DMS53 treated with DMSO at 0.1 percent for 48 hours (cell line): ENCODE results near the gene ZNF678.
"Not testable (repeated sequence)": the region's sequence is repeated elsewhere in the genome, so short reads cannot be mapped to it uniquely, and the experiment has no call there.

ENCODE experiments used
- DNase-seq: peaks from one replicate; lab custom pipeline; 2025; ENCODE audit not compliant: unreplicated experiment; lab: John Stamatoyannopoulos, UW

The ZNF678 gene

GRCh38 chr1:227596222-227596621 is 32.9 kb downstream of the ZNF678 start:
- not testable (repeated sequence) for DNase-seq

GRCh38 chr1:227603327-227603726 is 40.0 kb downstream of the ZNF678 start:
- DNase-seq = no peak

- no peak for DNase-seq
These were observed 41.1 kb downstream of the ZNF678 start for GRCh38 chr1:227604446-227604845.

GRCh38 chr1:227606271-227606670 is 42.9 kb downstream of the ZNF678 start:
- not testable (repeated sequence) for DNase-seq

GRCh38 chr1:227607336-227607898 is 44.1 kb downstream of the ZNF678 start:
- no peak for DNase-seq

- DNase-seq = no peak
These were observed 49.3 kb downstream of the ZNF678 start for GRCh38 chr1:227612658-227613057.

- DNase-seq = no peak
These were observed 50.2 kb downstream of the ZNF678 start for GRCh38 chr1:227613526-227613925.

GRCh38 chr1:227621211-227621610 is 57.9 kb downstream of the ZNF678 start:
- no peak for DNase-seq

- no peak for DNase-seq
These were observed 59.6 kb downstream of the ZNF678 start for GRCh38 chr1:227622739-227623475.

- no peak for DNase-seq
These were observed 69.0 kb downstream of the ZNF678 start for GRCh38 chr1:227632325-227632724.

GRCh38 chr1:227635596-227635995 is 72.2 kb downstream of the ZNF678 start:
- no peak for DNase-seq

GRCh38 chr1:227654431-227654830 is 91.1 kb downstream of the ZNF678 start:
- no peak for DNase-seq

- DNase-seq = no peak
These were observed 91.7 kb downstream of the ZNF678 start for GRCh38 chr1:227654858-227655752.

- DNase-seq = no peak
These were observed 98.1 kb downstream of the ZNF678 start for GRCh38 chr1:227661495-227661894.

- no peak for DNase-seq
These were observed 99.6 kb downstream of the ZNF678 start for GRCh38 chr1:227662933-227663332.

- DNase-seq = no peak
These were observed 102.9 kb downstream of the ZNF678 start for GRCh38 chr1:227666286-227666685.

- DNase-seq = no peak
These were observed 110.1 kb downstream of the ZNF678 start for GRCh38 chr1:227673441-227673840.

GRCh38 chr1:227685807-227686206 is 122.5 kb downstream of the ZNF678 start:
- DNase-seq = no peak

GRCh38 chr1:227697321-227697864 is 134.0 kb downstream of the ZNF678 start:
- no peak for DNase-seq

- not testable (repeated sequence) for DNase-seq
These were observed 138.3 kb downstream of the ZNF678 start for GRCh38 chr1:227701631-227702030.

- DNase-seq = no peak
These were observed 144.5 kb downstream of the ZNF678 start for GRCh38 chr1:227707846-227708245.
